A673 (cell line): ENCODE results near the gene LARP4. TPM values are rescaled to one million over a fixed set of nuclear protein-coding genes. Genes with fewer than 3 reads are reported as not detected.

Experiments used
- BruUV-seq: library from RNA; stranded (reverse); fragments of 400-500 nt; replicated peaks from 2 replicates; lab custom pipeline; 2021; lab: Mats Ljungman, UMichigan
- CTCF ChIA-PET: fragments of 300-600 bp; sonication (Branson Sonifier 250); formaldehyde crosslinking; loops from one replicate; lab custom pipeline; 2022; ENCODE audit warnings: antibody characterized with exemption; lab: Charles Lee
- POLR2A ChIA-PET: fragments of 300-600 bp; sonication (Branson Sonifier 250); formaldehyde crosslinking; loops from one replicate; lab custom pipeline; 2022; ENCODE audit warnings: antibody characterized with exemption; ENCODE audit not compliant: low non-redundant PET; lab: Charles Lee
- DNase-seq: peaks from one replicate; pipeline ENCODE4 v3.0.0-alpha.2; 2015; ENCODE audit warnings: low spot score
- H3K27ac ChIP-seq: fragments of 200-600 bp; sonication (generic); 2 replicates; pipeline ENCODE4 v1.5.1; 2016; ENCODE audit warnings: mixed run types, low read depth, mild to moderate bottlenecking, mixed read lengths, antibody characterized with exemption, low read length; ENCODE audit not compliant: poor library complexity, severe bottlenecking
- H3K27me3 ChIP-seq: fragments of 200-600 bp; sonication (generic); replicated peaks from 2 replicates; pipeline ENCODE4 v1.6.1; 2017; ENCODE audit warnings: mixed run types, low read depth, mild to moderate bottlenecking, mixed read lengths, antibody characterized with exemption, low read length; ENCODE audit not compliant: insufficient read depth, poor library complexity
- H3K36me3 ChIP-seq: fragments of 200-600 bp; sonication (generic); 2 replicates; pipeline ENCODE4 v1.6.1; 2016; ENCODE audit warnings: mixed run types, mild to moderate bottlenecking, mixed read lengths, antibody characterized with exemption, low read length; ENCODE audit not compliant: insufficient read depth, poor library complexity, severe bottlenecking
- H3K4me1 ChIP-seq: fragments of 200-600 bp; sonication (generic); 2 replicates; pipeline ENCODE4 v1.6.1; 2017; ENCODE audit warnings: mixed run types, mild to moderate bottlenecking, mixed read lengths, antibody characterized with exemption, low read length; ENCODE audit not compliant: insufficient read depth, poor library complexity, severe bottlenecking
- H3K4me3 ChIP-seq: fragments of 200-600 bp; sonication (generic); 2 replicates; pipeline ENCODE4 v1.5.1; 2016; ENCODE audit warnings: low read depth, mixed run types, mild to moderate bottlenecking, mixed read lengths, low read length; ENCODE audit not compliant: poor library complexity, severe bottlenecking
- H3K9me3 ChIP-seq: fragments of 200-600 bp; sonication (generic); 2 replicates; pipeline ENCODE4 v1.6.1; 2016; ENCODE audit warnings: mixed run types, low read depth, mild to moderate bottlenecking, mixed read lengths, antibody characterized with exemption, low read length; ENCODE audit not compliant: poor library complexity, severe bottlenecking
- EZH2 ChIP-seq: fragments of 200-600 bp; sonication (generic); IDR thresholded peaks from 2 replicates; pipeline ENCODE4 v1.6.1; 2017; ENCODE audit warnings: borderline replicate concordance, low read depth, mild to moderate bottlenecking, mixed read lengths, antibody characterized with exemption, low read length; ENCODE audit not compliant: poor library complexity, severe bottlenecking
- intact Hi-C: fragments of 100-400 bp; cut with micrococcal nuclease; formaldehyde crosslinking; loops from one replicate; pipeline ENCODE4 v1.10.0; 2022; ENCODE audit not compliant: unreplicated experiment
- total RNA-seq: library from RNA; stranded (reverse); gene quantifications from 2 replicates; pipeline ENCODE4 v1.2.3, GENCODE V29; 2021
- TF ChIP-seq, protein P1 (sequence below): fragments of 300-800, 200-600 bp; sonication (generic); conservative IDR thresholded peaks from 2 replicates; pipeline ENCODE4 v1.5.1; 2017; ENCODE audit warnings: low read depth, mild to moderate bottlenecking, antibody characterized with exemption, low read length, moderate library complexity, mixed read lengths

The LARP4 gene
- total RNA-seq, 1 experiment from 2014 or later: 91.0 TPM

DNA sequence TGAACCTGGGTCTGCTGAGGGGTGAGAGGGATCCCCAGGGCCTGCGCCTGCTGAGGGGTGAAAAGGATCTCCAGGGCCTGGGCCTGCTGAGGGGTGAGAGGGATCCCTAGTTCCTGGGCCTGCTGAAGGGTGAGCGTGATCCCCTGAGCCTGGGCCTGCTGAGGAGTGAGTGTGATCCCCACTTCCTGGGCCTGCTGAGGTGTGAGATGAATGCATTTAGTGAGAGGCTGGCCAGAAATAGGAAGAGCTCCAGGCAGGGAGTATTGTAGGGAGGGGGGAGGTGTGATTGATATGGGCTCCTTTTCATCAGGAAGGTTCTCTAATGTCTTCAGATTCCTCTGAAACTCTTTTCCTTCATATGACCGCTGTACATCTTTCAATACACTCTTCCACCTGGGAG, 47.3 kb upstream of the LARP4 start:
- POLR2A ChIA-PET: no interaction called here
- BruUV-seq: no TSS peak
- no peaks in the 10 kb centered on the region for H3K4me1 ChIP-seq
- CTCF ChIA-PET: no interaction called here
- no peak overlapping the region for H3K27ac ChIP-seq
- TF ChIP-seq EZH2: no peak
- TF ChIP-seq, protein P1, sequence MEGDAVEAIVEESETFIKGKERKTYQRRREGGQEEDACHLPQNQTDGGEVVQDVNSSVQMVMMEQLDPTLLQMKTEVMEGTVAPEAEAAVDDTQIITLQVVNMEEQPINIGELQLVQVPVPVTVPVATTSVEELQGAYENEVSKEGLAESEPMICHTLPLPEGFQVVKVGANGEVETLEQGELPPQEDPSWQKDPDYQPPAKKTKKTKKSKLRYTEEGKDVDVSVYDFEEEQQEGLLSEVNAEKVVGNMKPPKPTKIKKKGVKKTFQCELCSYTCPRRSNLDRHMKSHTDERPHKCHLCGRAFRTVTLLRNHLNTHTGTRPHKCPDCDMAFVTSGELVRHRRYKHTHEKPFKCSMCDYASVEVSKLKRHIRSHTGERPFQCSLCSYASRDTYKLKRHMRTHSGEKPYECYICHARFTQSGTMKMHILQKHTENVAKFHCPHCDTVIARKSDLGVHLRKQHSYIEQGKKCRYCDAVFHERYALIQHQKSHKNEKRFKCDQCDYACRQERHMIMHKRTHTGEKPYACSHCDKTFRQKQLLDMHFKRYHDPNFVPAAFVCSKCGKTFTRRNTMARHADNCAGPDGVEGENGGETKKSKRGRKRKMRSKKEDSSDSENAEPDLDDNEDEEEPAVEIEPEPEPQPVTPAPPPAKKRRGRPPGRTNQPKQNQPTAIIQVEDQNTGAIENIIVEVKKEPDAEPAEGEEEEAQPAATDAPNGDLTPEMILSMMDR: no peak
- DNase-seq: no peak
- no peak overlapping the region for H3K4me3 ChIP-seq
- H3K27me3 ChIP-seq: no peaks in the 10 kb centered on the region
- H3K9me3 ChIP-seq: no peaks in the 10 kb centered on the region
- intact Hi-C loops: no loop called here
- H3K36me3 ChIP-seq: no peaks in the 10 kb centered on the region

GRCh38 chr12:50353869-50354593, 46.7 kb upstream of the LARP4 start:
- ChIA-PET CTCF (no interaction called here), POLR2A (no interaction called here)
- Histone ChIP-seq H3K4me3 (no peak overlapping the region), H3K4me1 (no peaks in the 10 kb centered on the region), H3K9me3 (no peaks in the 10 kb centered on the region), H3K27me3 (no peaks in the 10 kb centered on the region), H3K27ac (no peak overlapping the region), H3K36me3 (no peaks in the 10 kb centered on the region)
- TF ChIP-seq, protein P1: no peak
- TF ChIP-seq EZH2: no peak
- BruUV-seq: no TSS peak
- no peak for DNase-seq
- intact Hi-C loops: no loop called here

DNA sequence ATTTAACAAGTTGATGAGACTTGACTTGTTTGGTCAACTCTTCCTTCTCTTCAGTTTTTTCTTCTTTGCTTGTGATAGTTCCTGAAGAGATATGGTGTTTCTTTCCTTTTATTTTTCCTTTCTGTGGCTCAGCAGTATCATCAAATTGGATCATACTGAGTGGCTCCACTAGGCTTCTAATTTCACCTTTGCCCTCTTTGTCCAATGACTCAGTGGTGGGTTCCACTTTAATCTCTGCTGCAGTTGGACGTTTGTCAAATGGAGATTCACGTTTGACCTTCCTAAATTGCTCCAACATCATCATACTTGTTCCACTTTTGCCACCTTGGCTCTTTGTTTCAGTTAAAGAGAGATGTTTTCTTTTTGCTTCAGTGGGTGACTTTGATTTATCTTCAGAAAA, 45.8 kb upstream of the LARP4 start:
- ChIA-PET POLR2A (no interaction called here), CTCF (no interaction called here)
- Histone ChIP-seq H3K4me1 (no peaks in the 10 kb centered on the region), H3K4me3 (no peak overlapping the region), H3K36me3 (no peaks in the 10 kb centered on the region), H3K27ac (no peak overlapping the region), H3K27me3 (no peaks in the 10 kb centered on the region), H3K9me3 (no peaks in the 10 kb centered on the region)
- TF ChIP-seq, protein P1: no peak
- no peak for TF ChIP-seq EZH2
- intact Hi-C loops: no loop called here
- no peak for DNase-seq
- no TSS peak for BruUV-seq
